GM18526 (cell line): ENCODE results near the gene ADAM15.

ENCODE experiments used
- POLR2A ChIP-seq: IDR thresholded peaks from 3 replicates; pipeline ENCODE4 v1.6.1; 2011; ENCODE audit not compliant: insufficient read length; ENCODE audit errors: extremely low read depth

ADAM15 gene

DNA sequence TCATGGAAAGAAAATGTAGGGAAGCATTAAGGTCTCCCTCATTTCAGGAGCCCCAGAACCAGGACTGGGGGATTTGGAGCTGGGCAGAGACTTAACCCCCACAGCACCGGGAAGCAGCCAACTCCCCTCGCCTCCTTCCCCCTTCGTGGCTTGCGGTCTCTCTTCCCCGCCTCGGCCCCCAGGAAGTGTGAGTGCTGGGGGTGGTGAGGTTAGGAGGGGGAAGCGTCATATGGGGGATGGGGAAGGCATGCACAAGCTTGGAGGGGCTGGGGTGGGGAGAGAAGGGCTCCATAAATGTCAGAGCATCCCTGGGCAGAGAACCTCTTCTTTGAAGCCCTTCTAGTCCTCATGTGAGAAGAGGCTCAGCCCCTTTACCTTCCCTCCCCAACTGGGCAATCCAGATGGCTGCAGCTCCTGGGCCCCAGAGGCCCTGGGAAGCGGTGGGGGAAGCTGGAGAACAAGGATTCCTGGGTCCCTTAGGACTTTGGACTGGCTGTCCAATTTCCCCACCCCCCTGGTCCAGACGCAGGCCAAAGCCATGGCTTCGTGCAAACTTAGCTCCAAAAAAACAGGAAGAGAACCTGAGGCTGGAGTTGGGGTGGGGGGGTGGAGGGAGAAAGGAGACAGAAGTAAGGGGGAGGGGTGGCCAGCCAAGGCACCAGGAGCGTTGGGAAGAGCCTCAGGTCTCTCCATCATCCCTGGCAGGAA, 40.8 kb upstream of the ADAM15 start:
- TF ChIP-seq POLR2A, result no peak

GRCh38 chr1:155011004-155011416, 40.1 kb upstream of the ADAM15 start:
- TF ChIP-seq POLR2A, result no peak

- no peak for TF ChIP-seq POLR2A
Measured at GRCh38 chr1:155011437-155012025, 39.6 kb upstream of the ADAM15 start.

DNA sequence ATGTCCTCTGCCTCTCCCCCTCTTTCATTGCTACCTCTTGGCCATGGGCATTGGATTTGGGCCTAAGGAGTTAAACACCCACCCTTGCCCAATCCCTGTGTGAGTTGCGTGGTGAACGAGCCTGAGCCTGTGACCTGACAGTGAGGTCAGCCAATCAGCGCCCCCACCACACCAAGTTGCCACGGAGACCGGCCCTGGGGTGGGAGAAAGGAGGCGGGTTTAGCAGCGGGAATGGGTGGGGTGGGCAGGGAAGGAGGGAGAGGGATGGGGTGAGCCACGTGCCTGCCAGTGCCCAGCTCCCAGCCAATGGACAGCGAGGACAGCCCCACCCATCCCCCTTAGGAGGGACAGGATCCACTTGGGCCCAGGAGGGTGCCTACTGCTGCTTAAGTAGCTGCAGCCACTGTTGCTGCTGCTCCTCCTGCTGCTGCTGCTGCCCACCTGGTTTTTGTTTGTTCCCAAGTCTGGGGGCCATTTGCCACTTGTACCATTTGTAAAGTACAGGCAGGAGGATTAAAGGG, 39.0 kb upstream of the ADAM15 start:
- TF ChIP-seq POLR2A, result no peak

GRCh38 chr1:155012776-155013602, 38.1 kb upstream of the ADAM15 start:
- no peak for TF ChIP-seq POLR2A

GRCh38 chr1:155013632-155014031, 37.5 kb upstream of the ADAM15 start:
- no peak for TF ChIP-seq POLR2A

DNA sequence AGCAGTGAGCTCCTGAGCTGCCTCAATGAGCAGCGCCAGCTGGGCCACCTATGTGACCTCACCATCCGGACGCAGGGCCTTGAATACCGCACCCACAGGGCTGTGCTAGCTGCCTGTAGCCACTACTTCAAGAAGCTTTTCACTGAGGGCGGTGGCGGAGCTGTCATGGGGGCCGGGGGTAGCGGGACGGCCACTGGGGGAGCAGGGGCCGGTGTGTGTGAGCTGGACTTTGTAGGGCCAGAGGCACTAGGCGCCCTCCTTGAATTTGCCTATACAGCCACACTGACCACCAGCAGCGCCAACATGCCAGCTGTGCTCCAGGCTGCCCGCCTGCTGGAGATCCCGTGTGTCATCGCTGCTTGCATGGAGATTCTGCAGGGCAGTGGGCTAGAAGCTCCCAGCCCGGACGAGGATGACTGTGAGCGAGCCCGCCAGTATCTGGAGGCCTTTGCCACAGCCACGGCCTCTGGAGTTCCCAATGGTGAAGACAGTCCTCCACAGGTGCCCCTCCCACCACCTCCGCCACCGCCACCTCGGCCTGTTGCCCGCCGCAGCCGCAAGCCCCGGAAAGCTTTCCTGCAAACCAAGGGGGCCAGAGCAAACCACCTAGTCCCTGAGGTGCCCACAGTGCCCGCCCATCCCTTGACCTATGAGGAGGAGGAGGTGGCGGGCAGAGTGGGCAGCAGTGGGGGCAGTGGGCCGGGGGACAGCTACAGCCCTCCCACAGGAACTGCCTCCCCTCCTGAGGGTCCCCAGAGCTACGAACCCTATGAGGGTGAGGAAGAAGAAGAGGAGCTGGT, 36.2 kb upstream of the ADAM15 start:
- TF ChIP-seq POLR2A, result no peak

- TF ChIP-seq POLR2A, result no peak
Measured at GRCh38 chr1:155015527-155016230, 35.4 kb upstream of the ADAM15 start.

DNA sequence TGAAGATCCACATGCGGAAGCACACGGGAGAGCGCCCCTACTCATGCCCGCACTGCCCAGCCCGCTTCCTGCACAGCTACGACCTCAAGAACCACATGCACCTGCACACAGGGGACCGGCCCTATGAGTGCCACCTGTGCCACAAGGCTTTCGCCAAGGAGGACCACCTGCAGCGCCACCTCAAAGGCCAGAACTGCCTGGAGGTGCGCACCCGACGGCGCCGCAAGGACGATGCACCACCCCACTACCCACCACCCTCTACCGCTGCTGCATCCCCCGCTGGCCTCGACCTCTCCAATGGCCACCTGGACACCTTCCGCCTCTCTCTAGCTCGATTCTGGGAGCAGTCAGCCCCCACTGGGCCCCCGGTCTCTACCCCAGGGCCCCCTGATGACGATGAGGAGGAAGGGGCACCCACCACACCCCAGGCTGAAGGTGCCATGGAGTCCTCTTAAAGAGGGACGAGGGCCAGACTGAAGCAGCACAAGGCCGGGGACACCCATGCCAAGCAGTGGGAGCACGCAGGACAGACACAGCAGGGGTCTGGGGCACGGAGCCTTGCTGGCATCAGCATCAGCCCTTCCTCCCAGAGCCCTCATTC, 34.8 kb upstream of the ADAM15 start:
- TF ChIP-seq POLR2A, result no peak

- TF ChIP-seq POLR2A, result peak; percentile 41
Measured at GRCh38 chr1:155017041-155017945, 33.8 kb upstream of the ADAM15 start.

- no peak for TF ChIP-seq POLR2A
Measured at GRCh38 chr1:155017946-155018316, 33.2 kb upstream of the ADAM15 start.

- no peak for TF ChIP-seq POLR2A
Measured at GRCh38 chr1:155018617-155019348, 32.3 kb upstream of the ADAM15 start.
